ENCODE measurements around the gene TMEM259.

Gene TMEM259

GRCh38 chr19:1055886-1056620 lies 35.1 kb upstream of the TMEM259 start:
- DNase-seq (ENCODE audit: extremely low read depth in 1 of 2, low read depth in 1 of 2) = no peak

DNA sequence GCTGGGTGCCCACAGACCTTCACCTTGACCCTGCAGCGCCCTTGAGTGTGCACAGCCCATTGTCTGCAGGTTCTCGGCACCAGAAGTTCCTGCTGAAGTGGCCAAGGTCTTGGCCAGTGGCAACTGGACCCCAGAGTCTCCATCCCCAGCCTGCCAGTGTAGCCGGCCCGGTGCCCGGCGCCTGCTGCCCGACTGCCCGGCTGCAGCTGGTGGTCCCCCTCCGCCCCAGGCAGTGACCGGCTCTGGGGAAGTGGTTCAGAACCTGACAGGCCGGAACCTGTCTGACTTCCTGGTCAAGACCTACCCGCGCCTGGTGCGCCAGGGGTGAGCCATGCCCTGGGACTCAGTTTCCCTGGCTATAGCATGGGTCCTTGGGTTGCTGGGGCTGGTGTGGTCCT lies 34.1 kb upstream of the TMEM259 start:
- DNase-seq (ENCODE audit: extremely low read depth in 1 of 2, low read depth in 1 of 2) = no peak

GRCh38 chr19:1054102-1055027 lies 33.4 kb upstream of the TMEM259 start:
- DNase-seq (ENCODE audit: extremely low read depth in 1 of 2, low read depth in 1 of 2) = no peak

DNA sequence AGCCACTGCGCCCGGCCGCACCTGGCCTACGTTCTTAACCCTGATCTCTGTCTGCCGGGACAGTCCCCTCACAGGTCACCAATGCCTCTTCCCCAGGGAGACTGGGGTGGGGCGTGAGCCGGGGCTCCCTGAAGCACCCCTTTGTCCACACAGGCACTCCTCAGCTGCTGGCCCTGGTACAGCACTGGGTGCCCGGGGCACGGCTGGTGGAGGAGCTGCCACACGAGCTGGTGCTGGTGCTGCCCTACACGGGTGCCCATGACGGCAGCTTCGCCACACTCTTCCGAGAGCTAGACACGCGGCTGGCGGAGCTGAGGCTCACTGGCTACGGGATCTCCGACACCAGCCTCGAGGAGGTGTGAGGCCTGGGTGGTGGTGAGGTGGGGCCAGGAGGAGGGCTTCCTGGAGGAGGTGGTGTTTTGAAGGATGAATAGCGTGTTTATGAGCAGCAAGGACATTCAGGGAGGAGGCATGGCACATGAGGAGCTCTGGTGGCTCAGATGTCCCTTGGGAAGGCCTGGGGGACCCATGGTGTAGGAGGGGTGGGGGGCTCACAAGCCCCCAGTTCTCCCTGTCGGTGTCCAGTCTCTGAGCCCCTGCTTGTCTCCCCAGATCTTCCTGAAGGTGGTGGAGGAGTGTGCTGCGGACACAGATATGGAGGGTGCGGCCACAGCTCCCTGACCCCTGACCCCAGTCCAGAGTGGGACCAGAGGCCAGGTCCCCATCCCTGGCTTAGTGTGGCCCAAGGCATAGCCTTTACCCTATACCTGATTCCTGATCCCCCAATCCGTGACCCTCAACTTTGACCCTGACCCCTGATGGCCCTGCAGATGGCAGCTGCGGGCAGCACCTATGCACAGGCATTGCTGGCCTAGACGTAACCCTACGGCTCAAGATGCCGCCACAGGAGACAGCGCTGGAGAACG lies 32.5 kb upstream of the TMEM259 start:
- no peak for DNase-seq (ENCODE audit: extremely low read depth in 1 of 2, low read depth in 1 of 2)

DNA sequence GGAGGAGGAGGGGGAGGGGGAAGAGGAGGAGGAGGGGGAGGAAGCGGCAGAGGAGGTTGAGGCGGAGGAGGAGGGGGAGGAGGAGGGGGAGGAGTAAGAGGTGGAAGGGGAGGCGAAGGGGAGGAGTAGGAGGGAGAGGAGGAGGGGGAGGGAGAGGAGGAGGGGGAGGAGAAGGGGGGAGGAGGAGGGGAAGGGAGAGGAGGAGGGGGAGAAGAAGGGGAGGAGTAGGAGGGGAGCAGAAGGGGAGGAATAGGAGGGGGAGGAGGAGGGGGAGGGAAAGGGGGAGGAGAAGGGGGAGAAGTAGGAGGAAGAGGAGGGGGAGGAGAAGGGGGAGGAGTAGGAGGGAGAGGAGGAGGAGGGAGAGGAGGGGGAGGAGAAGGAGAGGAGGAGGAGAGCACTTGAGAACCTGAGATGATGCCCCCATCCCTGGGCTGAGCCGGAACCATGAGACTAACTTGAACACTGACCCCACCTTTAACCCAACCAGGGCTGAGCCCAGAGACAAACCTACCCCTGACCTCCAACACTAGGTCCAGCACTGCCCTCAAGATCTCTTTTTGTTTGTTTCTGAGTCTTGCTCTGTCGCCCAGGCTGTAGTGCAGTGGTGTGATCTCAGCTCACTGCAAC lies 31.5 kb upstream of the TMEM259 start:
- DNase-seq (ENCODE audit: extremely low read depth in 1 of 2, low read depth in 1 of 2) = no peak

- DNase-seq (ENCODE audit: extremely low read depth in 1 of 2, low read depth in 1 of 2) = no peak
Observed at GRCh38 chr19:1051791-1052190, 30.9 kb upstream of the TMEM259 start.

DNA sequence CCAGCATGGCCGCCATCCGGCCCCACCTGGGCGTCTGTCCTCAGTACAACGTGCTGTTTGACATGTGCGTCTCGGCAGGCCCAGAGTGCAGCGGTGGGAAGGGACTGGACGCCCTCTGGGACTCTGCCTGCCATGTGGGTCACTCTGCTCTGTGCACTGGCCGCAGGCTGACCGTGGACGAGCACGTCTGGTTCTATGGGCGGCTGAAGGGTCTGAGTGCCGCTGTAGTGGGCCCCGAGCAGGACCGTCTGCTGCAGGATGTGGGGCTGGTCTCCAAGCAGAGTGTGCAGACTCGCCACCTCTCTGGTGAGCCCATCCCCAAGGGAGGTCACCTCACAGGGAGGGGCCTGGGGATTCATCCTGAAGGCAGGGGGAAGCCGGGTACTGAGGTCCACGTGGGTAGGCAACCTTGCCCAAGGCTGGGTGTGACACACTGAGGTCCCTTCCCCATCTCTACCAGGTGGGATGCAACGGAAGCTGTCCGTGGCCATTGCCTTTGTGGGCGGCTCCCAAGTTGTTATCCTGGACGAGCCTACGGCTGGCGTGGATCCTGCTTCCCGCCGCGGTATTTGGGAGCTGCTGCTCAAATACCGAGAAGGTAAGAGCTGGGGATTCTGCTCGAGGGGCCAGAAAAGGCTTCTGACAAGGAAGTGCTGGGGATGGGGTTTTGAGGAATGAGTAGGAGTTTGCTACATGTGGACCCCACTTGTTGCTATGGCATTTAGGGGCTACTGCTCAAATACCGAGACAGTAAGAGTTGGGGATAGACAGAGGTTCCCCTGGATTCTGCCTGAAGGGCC lies 30.3 kb upstream of the TMEM259 start:
- no peak for DNase-seq (ENCODE audit: extremely low read depth in 1 of 2, low read depth in 1 of 2)

DNA sequence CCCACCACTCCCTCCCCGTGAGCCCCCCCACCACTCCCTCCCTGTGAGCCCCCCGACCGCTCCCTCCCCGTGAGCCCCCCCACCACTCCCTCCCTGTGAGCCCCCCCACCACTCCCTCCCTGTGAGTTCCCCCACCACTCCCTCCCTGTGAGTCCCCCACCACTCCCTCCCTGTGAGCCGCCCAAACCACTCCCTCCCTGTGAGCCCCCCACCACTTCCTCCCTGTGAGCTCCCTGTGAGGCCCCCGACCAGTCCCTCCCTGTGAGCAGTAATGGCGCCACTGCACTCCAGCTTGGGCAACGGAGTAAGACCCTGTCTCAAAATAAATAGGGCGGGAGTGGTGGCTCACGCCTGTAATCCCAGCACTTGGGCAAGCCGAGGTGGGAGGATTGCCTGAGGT lies 28.9 kb upstream of the TMEM259 start:
- no peak for DNase-seq (ENCODE audit: extremely low read depth in 1 of 2, low read depth in 1 of 2)

GRCh38 chr19:1049106-1049505 lies 28.2 kb upstream of the TMEM259 start:
- DNase-seq (ENCODE audit: extremely low read depth in 1 of 2, low read depth in 1 of 2) = no peak

DNA sequence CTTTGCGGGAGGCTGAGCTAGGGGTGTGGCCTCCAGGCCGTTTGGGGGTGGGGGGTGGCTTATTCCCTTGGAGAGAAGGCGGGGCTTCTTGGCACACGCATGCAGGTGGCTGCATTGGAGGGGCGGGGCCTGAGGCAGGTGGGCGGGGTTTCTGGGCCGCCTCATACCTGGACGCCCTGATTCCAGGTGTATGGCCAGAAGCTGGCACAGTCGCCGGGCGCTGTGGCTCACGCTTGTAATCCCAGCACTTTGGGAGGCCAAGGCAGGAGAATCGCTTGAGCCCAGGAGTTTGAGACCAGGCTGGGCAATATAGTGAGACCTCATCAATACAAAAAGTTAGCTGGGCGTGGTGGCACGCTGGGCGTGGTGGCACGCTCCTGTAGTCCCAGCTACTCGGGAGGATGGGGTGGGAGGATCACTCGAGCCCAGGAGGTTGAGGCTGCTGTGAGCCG lies 26.8 kb upstream of the TMEM259 start:
- DNase-seq (ENCODE audit: extremely low read depth in 1 of 2, low read depth in 1 of 2) = no peak

- DNase-seq (ENCODE audit: extremely low read depth in 1 of 2, low read depth in 1 of 2) = no peak
Observed at GRCh38 chr19:1046836-1047695, 26.1 kb upstream of the TMEM259 start.

GRCh38 chr19:1046117-1046626 lies 25.2 kb upstream of the TMEM259 start:
- DNase-seq (ENCODE audit: extremely low read depth in 1 of 2, low read depth in 1 of 2) = no peak

DNA sequence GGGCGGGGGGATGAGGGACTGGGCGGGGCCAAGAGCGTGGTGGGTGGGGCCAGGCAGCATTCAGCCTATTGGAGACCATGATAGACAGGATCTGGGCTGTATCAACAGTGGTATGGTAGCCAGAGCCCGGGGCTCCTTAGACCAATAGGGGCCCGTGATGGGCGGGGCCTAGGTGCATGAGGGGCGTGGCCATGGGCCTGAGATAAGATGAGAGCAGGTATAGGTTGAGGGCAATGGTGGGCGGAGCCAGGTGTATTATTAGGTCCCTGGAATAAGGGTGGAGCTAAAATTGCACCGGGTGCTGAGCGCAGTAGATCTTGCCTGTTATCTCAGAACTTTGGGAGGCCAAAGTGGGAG lies 24.3 kb upstream of the TMEM259 start:
- peak in 1 of 2 donors; percentile 83 for DNase-seq (ENCODE audit: extremely low read depth in 1 of 2, low read depth in 1 of 2)

DNA sequence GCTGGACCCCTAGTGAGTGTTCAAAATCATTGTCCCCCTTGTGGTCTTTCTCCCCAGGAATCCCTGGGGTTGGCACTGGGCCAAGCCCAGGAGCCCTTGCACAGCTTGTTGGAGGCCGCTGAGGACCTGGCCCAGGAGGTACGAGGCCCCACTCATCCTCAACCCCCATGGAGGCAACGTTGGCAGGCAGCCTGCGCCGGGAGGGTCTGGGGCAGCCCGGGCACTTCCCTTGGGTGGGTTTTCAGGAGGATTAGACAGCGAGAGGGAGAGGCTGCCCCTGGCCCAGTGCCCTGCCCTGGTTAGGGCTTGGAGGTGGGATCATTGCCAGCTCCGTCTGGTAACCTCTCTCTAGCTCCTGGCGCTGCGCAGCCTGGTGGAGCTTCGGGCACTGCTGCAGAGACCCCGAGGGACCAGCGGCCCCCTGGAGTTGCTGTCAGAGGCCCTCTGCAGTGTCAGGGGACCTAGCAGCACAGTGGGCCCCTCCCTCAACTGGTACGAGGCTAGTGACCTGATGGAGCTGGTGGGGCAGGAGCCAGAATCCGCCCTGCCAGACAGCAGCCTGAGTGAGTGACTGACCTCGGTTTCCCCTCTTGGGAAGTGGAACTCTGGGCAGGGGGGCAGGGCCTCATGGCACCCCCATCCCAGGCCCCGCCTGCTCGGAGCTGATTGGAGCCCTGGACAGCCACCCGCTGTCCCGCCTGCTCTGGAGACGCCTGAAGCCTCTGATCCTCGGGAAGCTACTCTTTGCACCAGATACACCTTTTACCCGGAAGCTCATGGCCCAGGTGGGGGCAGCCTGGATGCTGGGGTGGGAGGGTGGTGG lies 22.0 kb upstream of the TMEM259 start:
- no peak for DNase-seq (ENCODE audit: extremely low read depth in 1 of 2, low read depth in 1 of 2)

DNA sequence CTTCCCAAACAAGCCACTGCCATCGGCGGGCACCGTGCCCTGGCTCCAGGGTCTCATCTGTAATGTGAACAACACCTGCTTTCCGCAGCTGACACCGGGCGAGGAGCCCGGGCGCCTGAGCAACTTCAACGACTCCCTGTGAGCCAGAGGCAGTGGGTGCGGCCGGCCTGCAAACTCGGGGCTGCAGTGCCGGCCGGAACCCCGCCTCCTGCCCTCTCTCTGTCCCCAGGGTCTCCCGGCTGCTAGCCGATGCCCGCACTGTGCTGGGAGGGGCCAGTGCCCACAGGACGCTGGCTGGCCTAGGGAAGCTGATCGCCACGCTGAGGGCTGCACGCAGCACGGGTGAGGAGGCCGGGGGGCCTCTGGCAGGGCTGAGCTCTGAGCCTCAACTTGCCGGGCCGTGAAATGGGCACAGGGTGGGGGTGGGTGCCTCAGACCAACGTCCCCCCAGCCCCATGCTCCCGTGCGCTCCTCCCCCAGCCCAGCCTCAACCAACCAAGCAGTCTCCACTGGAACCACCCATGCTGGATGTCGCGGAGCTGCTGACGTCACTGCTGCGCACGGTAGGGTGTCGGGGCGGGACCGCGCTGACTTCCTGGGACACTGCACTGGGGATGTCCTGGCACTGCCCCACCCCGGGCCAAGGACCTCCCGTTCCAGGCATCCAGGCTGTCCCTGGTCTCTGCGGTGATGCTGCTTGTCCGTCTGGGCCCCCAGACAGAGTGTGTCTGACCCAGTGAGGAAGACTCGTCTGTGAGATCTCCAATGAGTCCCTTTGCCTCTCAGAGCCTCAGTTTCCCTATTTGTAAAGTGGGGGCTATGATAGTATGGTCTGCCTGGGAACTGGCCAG lies 21.1 kb upstream of the TMEM259 start:
- no peak for DNase-seq (ENCODE audit: extremely low read depth in 1 of 2, low read depth in 1 of 2)

DNA sequence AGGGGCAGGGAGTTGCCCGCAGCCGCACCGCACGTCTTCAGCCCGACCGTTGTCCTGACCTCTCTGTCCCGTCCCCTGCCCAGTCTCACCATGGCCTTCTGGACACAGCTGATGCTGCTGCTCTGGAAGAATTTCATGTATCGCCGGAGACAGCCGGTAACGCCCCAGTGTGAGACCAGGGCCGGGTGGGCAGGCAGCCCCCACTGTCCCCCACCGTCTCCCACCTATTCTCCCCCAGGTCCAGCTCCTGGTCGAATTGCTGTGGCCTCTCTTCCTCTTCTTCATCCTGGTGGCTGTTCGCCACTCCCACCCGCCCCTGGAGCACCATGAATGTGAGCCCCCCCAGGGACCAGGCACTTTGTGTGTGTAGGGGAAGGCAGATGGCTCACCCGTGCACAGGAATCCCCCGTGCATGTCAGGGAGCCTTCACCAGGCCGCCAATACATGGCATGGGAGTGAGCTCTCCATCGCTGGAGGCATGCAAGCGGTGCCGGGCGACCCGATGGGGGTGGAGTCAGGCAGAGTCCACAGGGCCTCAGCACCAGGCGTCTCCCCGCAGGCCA lies 20.4 kb upstream of the TMEM259 start:
- no peak for DNase-seq (ENCODE audit: extremely low read depth in 1 of 2, low read depth in 1 of 2)
